ENCODE data around the gene PPT2. TPM values are rescaled to one million over a fixed set of nuclear protein-coding genes. Genes with fewer than 3 reads are reported as not detected.

PPT2 gene
- total RNA-seq, 3 donors from 2014 or later (not counting 1 experiment from before 2014, with no cell fraction given), result 16.3 to 28.3 (median 19.0) TPM

DNA sequence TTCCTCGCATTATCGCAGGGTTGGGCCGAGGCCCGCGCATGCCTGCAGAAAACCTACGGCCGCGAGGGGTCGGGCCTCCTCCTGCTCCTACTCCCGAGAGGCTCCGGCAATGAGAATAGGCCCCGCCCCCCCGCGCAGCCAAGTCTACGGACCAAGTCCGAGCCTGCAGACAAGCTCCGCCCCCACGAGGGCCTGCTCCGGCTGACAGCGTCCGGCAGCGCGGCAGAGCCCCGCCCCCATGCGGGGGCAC is 41.6 kb downstream of the PPT2 start:
- peaks cover 46 to 67% of the 10 kb centered on the region in 2 donors for H3K4me1 Mint-ChIP-seq
- DNase-seq (peak; percentile 99), ATAC-seq (peak; percentile 79 to 94 (median 82))
- H3K27ac Mint-ChIP-seq, result peak overlapping the region; percentile 99
- Histone ChIP-seq H3K9me3 (ENCODE audit: control insufficient read depth, insufficient read depth, low read length) (no peaks in the 10 kb centered on the region), H3K4me1 (ENCODE audit: control insufficient read depth, insufficient read depth, low read length) (peaks cover 61% of the 10 kb centered on the region), H3K36me3 (ENCODE audit: control insufficient read depth, insufficient read depth, low read length) (peaks cover 7% of the 10 kb centered on the region), H3K27ac (ENCODE audit: low read length) (peak overlapping the region; percentile 100), H3K4me3 (ENCODE audit: low read length) (no peak overlapping the region), H3K27me3 (ENCODE audit: control insufficient read depth, insufficient read depth, low read length) (no peaks in the 10 kb centered on the region)
- H3K9me3 Mint-ChIP-seq, result no peaks in the 10 kb centered on the region
- H3K36me3 Mint-ChIP-seq, result no peaks in the 10 kb centered on the region
- H3K4me3 Mint-ChIP-seq, result peak overlapping the region; percentile 98
- no peaks in the 10 kb centered on the region for H3K27me3 Mint-ChIP-seq (ENCODE audit: low read depth in 2 of 2)
- intact Hi-C loops (cut with micrococcal nuclease), result loop anchor here (1.0 to 10.0 kb wide), 6 partner anchors 17 to 777 kb away; partner anchors contain the start of genes ATF6B, DXO, PPT2 and PSMB8
- TF ChIP-seq, protein P1, sequence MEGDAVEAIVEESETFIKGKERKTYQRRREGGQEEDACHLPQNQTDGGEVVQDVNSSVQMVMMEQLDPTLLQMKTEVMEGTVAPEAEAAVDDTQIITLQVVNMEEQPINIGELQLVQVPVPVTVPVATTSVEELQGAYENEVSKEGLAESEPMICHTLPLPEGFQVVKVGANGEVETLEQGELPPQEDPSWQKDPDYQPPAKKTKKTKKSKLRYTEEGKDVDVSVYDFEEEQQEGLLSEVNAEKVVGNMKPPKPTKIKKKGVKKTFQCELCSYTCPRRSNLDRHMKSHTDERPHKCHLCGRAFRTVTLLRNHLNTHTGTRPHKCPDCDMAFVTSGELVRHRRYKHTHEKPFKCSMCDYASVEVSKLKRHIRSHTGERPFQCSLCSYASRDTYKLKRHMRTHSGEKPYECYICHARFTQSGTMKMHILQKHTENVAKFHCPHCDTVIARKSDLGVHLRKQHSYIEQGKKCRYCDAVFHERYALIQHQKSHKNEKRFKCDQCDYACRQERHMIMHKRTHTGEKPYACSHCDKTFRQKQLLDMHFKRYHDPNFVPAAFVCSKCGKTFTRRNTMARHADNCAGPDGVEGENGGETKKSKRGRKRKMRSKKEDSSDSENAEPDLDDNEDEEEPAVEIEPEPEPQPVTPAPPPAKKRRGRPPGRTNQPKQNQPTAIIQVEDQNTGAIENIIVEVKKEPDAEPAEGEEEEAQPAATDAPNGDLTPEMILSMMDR (IDR thresholded peaks at IDR 0.05), result peak; percentile 36
- under 1% methylated on average over 25 of the region's 25 CpGs for WGBS (ENCODE audit: insufficient coverage)

DNA sequence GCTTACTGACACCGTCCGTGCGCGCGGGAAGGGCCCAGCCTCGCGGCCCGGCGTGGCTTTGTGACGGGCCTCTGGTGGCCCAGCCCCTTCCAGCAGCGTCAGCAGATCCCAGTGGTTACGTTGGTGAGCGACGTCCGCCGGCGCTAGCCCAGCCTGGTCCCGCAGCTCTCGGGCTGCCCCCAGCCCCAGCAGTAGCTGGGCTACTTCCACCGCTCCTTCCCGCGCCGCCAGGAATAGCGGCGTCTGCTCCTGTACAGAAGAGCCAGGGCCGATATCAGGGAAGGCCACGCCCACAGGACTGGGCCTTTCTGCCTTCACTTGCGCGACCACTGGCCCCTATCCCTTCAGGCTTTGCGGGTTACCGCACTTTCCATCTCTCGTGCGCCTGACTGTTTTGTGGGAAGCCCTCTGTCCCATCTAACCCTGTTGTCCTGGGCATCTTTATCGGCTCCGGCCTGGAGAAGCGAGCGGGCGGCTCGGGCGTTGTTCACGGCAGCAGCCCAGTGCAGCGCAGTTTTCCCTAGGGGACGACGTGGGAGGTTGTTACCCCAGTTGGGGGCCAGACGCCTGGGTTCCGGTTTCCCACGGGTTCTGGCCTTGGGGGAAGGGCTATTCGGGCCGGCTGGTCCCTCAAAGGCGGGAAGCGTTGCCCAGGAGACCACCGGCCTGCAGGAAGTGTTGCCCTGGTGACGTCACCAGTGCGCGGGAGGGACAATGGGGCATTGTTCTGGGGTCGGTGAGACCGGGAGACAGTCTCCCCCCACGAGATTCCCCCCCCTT is 42.2 kb downstream of the PPT2 start:
- TF ChIP-seq, protein P1 (IDR thresholded peaks at IDR 0.05), result no peak
- Mint-ChIP-seq H3K27me3 (ENCODE audit: low read depth in 2 of 2) (no peaks in the 10 kb centered on the region), H3K9me3 (no peaks in the 10 kb centered on the region), H3K27ac (peak overlapping the region; percentile 99), H3K4me1 (peaks cover 44 to 61% of the 10 kb centered on the region in 2 donors), H3K4me3 (peak overlapping the region; percentile 98), H3K36me3 (no peaks in the 10 kb centered on the region)
- under 1% methylated on average over 53 of the region's 58 CpGs for WGBS (ENCODE audit: insufficient coverage)
- no peaks in the 10 kb centered on the region for H3K27me3 ChIP-seq (ENCODE audit: control insufficient read depth, insufficient read depth, low read length)
- peaks cover 4% of the 10 kb centered on the region for H3K36me3 ChIP-seq (ENCODE audit: control insufficient read depth, insufficient read depth, low read length)
- peaks cover 56% of the 10 kb centered on the region for H3K4me1 ChIP-seq (ENCODE audit: control insufficient read depth, insufficient read depth, low read length)
- no peaks in the 10 kb centered on the region for H3K9me3 ChIP-seq (ENCODE audit: control insufficient read depth, insufficient read depth, low read length)
- intact Hi-C loops (cut with micrococcal nuclease), result loop anchor here (1.0 to 10.0 kb wide), 6 partner anchors 18 to 776 kb away; partner anchors contain the start of genes ATF6B, DXO, PPT2 and PSMB8
- peak overlapping the region; percentile 100 for H3K4me3 ChIP-seq (ENCODE audit: low read length)
- DNase-seq (peak; percentile 68 to 80), ATAC-seq (peak; percentile 1 to 3 (median 3))
- H3K27ac ChIP-seq (ENCODE audit: low read length), result peak overlapping the region; percentile 100

DNA sequence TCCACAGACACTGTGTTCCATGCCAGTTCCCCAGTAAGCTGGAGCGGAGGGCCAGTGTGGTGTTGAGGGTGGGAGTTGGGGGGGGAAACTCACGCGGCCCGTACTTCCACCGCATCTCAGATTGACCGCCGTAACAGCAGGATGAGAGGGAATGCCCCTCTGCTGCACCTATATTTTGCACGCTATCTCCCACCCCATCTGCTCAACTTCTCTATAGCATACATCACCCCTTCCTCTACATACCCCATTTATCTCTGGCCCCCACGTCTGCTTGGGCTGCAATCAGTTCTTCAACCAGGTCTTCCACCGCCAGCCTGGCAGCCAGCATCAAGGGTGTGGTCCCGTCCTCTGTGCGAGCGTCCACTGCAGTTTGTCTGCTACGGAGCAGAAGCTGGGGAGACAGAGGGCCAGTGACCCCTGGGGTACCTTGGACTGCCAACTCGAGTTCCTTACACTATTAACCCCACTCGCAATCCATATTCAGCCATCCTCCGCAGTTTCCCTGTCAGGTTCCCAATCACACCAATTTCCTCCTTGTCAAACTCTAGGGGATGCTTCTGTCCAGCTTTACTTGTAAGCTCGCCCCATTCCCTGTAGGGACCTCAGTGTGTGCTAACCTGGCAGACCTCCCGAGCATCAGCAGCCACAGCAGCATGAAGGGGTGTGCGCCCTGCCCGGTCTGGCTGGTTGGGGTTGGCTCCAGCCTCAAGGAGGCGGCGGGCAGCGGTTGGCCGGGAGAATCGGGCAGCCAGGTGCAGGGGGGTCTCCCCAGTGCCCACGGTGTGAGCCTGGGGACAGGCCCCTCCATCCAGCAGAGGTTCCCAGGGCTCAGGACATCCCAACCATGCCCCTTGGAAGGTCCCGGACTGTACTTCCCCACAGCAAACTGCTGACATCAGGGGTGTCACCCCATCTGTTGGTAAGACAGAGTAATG is 43.0 kb downstream of the PPT2 start:
- DNase-seq, result peak in 1 of 2 donors; percentile 48
- peak overlapping the region; percentile 99 for H3K27ac Mint-ChIP-seq
- H3K9me3 ChIP-seq (ENCODE audit: control insufficient read depth, insufficient read depth, low read length), result no peaks in the 10 kb centered on the region
- no peaks in the 10 kb centered on the region for H3K27me3 Mint-ChIP-seq (ENCODE audit: low read depth in 2 of 2)
- peaks cover 37 to 53% of the 10 kb centered on the region in 2 donors for H3K4me1 Mint-ChIP-seq
- no peaks in the 10 kb centered on the region for H3K9me3 Mint-ChIP-seq
- peak overlapping the region; percentile 100 for H3K27ac ChIP-seq (ENCODE audit: low read length)
- TF ChIP-seq, protein P1 (IDR thresholded peaks at IDR 0.05), result no peak
- H3K36me3 ChIP-seq (ENCODE audit: control insufficient read depth, insufficient read depth, low read length), result no peaks in the 10 kb centered on the region
- 56% methylated on average over 27 of the region's 28 CpGs for WGBS (ENCODE audit: insufficient coverage)
- H3K36me3 Mint-ChIP-seq, result no peaks in the 10 kb centered on the region
- no peak for ATAC-seq
- peak overlapping the region; percentile 98 for H3K4me3 Mint-ChIP-seq
- intact Hi-C loops (cut with micrococcal nuclease), result loop anchor here (5.0 to 10.0 kb wide), 3 partner anchors 222 to 775 kb away; partner anchors contain the start of genes DXO and PSMB8
- H3K27me3 ChIP-seq (ENCODE audit: control insufficient read depth, insufficient read depth, low read length), result no peaks in the 10 kb centered on the region
- peaks cover 47% of the 10 kb centered on the region for H3K4me1 ChIP-seq (ENCODE audit: control insufficient read depth, insufficient read depth, low read length)
- peak overlapping the region; percentile 100 for H3K4me3 ChIP-seq (ENCODE audit: low read length)

All from natural killer cell (primary cell).